GM12878 (cell line): ENCODE results near the gene PSMB5. TPM values are rescaled to one million over a fixed set of nuclear protein-coding genes. Genes with fewer than 3 reads are reported as not detected.

Experiments
- BHLHE40 ChIP-seq, 2 experiments: fragments of 450-650 bp in 1 of 2; IDR thresholded peaks; 2 replicates each; pipeline ENCODE4 v1.6.1; 2011 to 2017; ENCODE audit warnings: low read depth in 2 of 2, borderline replicate concordance in 1 of 2, improper control_type of control experiment in 1 of 2, low read length in 1 of 2, mild to moderate bottlenecking in 1 of 2
- BMI1 ChIP-seq: fragments of 450-650 bp; IDR thresholded peaks from 2 replicates; pipeline ENCODE4 v1.6.1; 2016; ENCODE audit warnings: mild to moderate bottlenecking, moderate library complexity, borderline replicate concordance
- CBFB ChIP-seq: IDR thresholded peaks from 2 replicates; pipeline ENCODE4 v1.6.1; 2016; ENCODE audit warnings: antibody characterized with exemption, low read depth
- POLR2A ChIP-seq: IDR thresholded peaks from 2 replicates; pipeline ENCODE4 v1.6.1; 2011; ENCODE audit warnings: low read depth, mild to moderate bottlenecking, low read length
- POLR2AphosphoS2 ChIP-seq: IDR thresholded peaks from 2 replicates; pipeline ENCODE4 v1.6.1; 2011; ENCODE audit warnings: low read depth, mild to moderate bottlenecking, low read length, improper control_type of control experiment, moderate library complexity
- RAD51 ChIP-seq: fragments of 450-650 bp; IDR thresholded peaks from 2 replicates; pipeline ENCODE4 v1.6.1; 2016; ENCODE audit warnings: moderate library complexity, mild to moderate bottlenecking, inconsistent platforms
- TCF12 ChIP-seq: IDR thresholded peaks from 2 replicates; pipeline ENCODE4 v1.6.1; 2011; ENCODE audit warnings: low read depth, mild to moderate bottlenecking, low read length
- polyA plus RNA-seq, 11 experiments: library from polyadenylated mRNA; depleted of rRNA in 4 of 11; unstranded in 6 of 11; stranded (reverse) in 5 of 11; fragments of >200 nt; fragmentation: Nextera tagmentation in 4 of 11; fragmentation: Illumina TruSeq in 1 of 11; extraction: Ambion mirVana in 4 of 11; extraction: Trizol in 1 of 11; gene quantifications; 1 replicate in 1 of 11; 2 replicates in 10 of 11; pipeline versions ENCODE4 v1.2.1 to v1.2.3, GENCODE V29; 2011 to 2016; ENCODE audit warnings: inconsistent platforms in 2 of 11, missing spikeins in 2 of 11, low read depth in 1 of 11
- total RNA-seq, 4 experiments: library from RNA; depleted of rRNA in 3 of 4; stranded (reverse); fragments of >200 nt in 3 of 4; fragmentation: Illumina TruSeq in 1 of 4; extraction: Trizol in 1 of 4; gene quantifications; 2 replicates each; pipeline versions ENCODE4 v1.2.1 to v1.2.3, GENCODE V29; 2013 to 2021
- TF ChIP-seq, protein P1 (sequence below): fragments of 450-650 bp; IDR thresholded peaks from 2 replicates; pipeline ENCODE4 v1.6.1; 2017; ENCODE audit warnings: borderline replicate concordance
- TF ChIP-seq, protein P2 (sequence below): fragments of 450-650 bp; IDR thresholded peaks from 2 replicates; pipeline ENCODE4 v1.6.1; 2017; ENCODE audit warnings: mild to moderate bottlenecking, moderate library complexity
- TF ChIP-seq, protein P3 (sequence below): IDR thresholded peaks from 2 replicates; pipeline ENCODE4 v1.6.1; 2012; ENCODE audit warnings: low read length, inconsistent platforms
- TF ChIP-seq, protein P4 (sequence below): fragments of 450-650 bp; formaldehyde crosslinking; IDR thresholded peaks from 2 replicates; pipeline ENCODE4 v1.4.0; 2020; ENCODE audit warnings: mild to moderate bottlenecking, moderate library complexity
- TF ChIP-seq, protein P5 (sequence below): fragments of 450-650 bp; IDR thresholded peaks from 2 replicates; pipeline ENCODE4 v1.6.1; 2018; ENCODE audit warnings: mild to moderate bottlenecking, low read depth, moderate library complexity; ENCODE audit not compliant: partially characterized antibody

PSMB5 gene
- total and polyA plus RNA-seq, 10 of the 15 experiments (the other 5 are each of a cell fraction or from before 2014, with no cell fraction given): 84.5 to 802 (median 144) TPM

DNA sequence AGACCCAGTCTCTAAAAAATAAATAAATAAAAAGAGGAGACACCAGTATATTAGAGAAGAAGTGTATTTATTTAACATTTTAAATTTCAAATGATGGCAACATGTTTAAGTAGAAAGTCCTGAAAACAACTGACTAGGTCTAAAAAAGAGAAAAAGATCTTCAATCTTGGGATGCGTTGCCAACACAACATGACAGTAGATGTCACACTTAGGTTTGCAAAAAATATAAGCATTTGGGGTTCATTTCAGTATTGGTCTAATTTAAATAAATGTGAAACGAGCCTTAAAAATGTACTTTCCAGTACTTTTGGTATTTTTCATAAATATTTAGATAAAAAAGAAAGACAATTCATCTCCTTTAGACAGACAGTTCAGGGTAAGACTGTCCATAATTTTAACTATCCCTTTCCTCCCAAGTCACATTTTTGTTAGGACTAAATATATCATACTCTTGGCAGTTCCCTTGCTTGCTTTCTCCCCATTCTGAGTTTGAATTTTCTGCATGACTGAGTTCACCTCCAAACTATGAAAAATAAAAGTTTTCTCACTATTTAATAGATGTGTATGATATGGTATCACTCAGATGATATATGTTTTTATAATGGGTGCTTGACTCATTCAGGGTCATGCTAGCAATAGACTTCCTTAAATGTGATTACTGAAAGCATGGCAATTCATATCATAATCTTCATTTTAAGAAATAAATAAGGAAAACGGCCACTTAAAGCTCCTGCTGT, 29.1 kb downstream of the PSMB5 start (continued):
- TF ChIP-seq, protein P1, sequence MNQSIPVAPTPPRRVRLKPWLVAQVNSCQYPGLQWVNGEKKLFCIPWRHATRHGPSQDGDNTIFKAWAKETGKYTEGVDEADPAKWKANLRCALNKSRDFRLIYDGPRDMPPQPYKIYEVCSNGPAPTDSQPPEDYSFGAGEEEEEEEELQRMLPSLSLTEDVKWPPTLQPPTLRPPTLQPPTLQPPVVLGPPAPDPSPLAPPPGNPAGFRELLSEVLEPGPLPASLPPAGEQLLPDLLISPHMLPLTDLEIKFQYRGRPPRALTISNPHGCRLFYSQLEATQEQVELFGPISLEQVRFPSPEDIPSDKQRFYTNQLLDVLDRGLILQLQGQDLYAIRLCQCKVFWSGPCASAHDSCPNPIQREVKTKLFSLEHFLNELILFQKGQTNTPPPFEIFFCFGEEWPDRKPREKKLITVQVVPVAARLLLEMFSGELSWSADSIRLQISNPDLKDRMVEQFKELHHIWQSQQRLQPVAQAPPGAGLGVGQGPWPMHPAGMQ: no peak
- TF ChIP-seq RAD51 (no peak), TCF12 (no peak), BHLHE40 (IDR thresholded peaks at IDR 0.05; ENCODE audit: borderline replicate concordance in 1 of 2, low read depth in 2 of 2, low read length in 1 of 2) (no peak), POLR2A (no peak), POLR2AphosphoS2 (no peak), BMI1 (no peak), CBFB (no peak)
- TF ChIP-seq, protein P2, sequence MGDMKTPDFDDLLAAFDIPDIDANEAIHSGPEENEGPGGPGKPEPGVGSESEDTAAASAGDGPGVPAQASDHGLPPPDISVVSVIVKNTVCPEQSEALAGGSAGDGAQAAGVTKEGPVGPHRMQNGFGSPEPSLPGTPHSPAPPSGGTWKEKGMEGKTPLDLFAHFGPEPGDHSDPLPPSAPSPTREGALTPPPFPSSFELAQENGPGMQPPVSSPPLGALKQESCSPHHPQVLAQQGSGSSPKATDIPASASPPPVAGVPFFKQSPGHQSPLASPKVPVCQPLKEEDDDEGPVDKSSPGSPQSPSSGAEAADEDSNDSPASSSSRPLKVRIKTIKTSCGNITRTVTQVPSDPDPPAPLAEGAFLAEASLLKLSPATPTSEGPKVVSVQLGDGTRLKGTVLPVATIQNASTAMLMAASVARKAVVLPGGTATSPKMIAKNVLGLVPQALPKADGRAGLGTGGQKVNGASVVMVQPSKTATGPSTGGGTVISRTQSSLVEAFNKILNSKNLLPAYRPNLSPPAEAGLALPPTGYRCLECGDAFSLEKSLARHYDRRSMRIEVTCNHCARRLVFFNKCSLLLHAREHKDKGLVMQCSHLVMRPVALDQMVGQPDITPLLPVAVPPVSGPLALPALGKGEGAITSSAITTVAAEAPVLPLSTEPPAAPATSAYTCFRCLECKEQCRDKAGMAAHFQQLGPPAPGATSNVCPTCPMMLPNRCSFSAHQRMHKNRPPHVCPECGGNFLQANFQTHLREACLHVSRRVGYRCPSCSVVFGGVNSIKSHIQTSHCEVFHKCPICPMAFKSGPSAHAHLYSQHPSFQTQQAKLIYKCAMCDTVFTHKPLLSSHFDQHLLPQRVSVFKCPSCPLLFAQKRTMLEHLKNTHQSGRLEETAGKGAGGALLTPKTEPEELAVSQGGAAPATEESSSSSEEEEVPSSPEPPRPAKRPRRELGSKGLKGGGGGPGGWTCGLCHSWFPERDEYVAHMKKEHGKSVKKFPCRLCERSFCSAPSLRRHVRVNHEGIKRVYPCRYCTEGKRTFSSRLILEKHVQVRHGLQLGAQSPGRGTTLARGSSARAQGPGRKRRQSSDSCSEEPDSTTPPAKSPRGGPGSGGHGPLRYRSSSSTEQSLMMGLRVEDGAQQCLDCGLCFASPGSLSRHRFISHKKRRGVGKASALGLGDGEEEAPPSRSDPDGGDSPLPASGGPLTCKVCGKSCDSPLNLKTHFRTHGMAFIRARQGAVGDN: no peak
- TF ChIP-seq, protein P3, sequence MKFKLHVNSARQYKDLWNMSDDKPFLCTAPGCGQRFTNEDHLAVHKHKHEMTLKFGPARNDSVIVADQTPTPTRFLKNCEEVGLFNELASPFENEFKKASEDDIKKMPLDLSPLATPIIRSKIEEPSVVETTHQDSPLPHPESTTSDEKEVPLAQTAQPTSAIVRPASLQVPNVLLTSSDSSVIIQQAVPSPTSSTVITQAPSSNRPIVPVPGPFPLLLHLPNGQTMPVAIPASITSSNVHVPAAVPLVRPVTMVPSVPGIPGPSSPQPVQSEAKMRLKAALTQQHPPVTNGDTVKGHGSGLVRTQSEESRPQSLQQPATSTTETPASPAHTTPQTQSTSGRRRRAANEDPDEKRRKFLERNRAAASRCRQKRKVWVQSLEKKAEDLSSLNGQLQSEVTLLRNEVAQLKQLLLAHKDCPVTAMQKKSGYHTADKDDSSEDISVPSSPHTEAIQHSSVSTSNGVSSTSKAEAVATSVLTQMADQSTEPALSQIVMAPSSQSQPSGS: no peak
- TF ChIP-seq, protein P4, sequence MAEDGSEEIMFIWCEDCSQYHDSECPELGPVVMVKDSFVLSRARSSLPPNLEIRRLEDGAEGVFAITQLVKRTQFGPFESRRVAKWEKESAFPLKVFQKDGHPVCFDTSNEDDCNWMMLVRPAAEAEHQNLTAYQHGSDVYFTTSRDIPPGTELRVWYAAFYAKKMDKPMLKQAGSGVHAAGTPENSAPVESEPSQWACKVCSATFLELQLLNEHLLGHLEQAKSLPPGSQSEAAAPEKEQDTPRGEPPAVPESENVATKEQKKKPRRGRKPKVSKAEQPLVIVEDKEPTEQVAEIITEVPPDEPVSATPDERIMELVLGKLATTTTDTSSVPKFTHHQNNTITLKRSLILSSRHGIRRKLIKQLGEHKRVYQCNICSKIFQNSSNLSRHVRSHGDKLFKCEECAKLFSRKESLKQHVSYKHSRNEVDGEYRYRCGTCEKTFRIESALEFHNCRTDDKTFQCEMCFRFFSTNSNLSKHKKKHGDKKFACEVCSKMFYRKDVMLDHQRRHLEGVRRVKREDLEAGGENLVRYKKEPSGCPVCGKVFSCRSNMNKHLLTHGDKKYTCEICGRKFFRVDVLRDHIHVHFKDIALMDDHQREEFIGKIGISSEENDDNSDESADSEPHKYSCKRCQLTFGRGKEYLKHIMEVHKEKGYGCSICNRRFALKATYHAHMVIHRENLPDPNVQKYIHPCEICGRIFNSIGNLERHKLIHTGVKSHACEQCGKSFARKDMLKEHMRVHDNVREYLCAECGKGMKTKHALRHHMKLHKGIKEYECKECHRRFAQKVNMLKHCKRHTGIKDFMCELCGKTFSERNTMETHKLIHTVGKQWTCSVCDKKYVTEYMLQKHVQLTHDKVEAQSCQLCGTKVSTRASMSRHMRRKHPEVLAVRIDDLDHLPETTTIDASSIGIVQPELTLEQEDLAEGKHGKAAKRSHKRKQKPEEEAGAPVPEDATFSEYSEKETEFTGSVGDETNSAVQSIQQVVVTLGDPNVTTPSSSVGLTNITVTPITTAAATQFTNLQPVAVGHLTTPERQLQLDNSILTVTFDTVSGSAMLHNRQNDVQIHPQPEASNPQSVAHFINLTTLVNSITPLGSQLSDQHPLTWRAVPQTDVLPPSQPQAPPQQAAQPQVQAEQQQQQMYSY (CRISPR knock-in tag): no peak
- TF ChIP-seq, protein P5, sequence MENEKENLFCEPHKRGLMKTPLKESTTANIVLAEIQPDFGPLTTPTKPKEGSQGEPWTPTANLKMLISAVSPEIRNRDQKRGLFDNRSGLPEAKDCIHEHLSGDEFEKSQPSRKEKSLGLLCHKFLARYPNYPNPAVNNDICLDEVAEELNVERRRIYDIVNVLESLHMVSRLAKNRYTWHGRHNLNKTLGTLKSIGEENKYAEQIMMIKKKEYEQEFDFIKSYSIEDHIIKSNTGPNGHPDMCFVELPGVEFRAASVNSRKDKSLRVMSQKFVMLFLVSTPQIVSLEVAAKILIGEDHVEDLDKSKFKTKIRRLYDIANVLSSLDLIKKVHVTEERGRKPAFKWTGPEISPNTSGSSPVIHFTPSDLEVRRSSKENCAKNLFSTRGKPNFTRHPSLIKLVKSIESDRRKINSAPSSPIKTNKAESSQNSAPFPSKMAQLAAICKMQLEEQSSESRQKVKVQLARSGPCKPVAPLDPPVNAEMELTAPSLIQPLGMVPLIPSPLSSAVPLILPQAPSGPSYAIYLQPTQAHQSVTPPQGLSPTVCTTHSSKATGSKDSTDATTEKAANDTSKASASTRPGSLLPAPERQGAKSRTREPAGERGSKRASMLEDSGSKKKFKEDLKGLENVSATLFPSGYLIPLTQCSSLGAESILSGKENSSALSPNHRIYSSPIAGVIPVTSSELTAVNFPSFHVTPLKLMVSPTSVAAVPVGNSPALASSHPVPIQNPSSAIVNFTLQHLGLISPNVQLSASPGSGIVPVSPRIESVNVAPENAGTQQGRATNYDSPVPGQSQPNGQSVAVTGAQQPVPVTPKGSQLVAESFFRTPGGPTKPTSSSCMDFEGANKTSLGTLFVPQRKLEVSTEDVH: no peak
